ENCODE measurements around the gene PRR20G.
"Not testable (repeated sequence)": the region's sequence is repeated elsewhere in the genome, so short reads cannot be mapped to it uniquely, and the experiment has no call there.

The PRR20G gene

GRCh38 chr3:127287840-127288239, at the start of gene PRR20G:
Gene PRR20G (minus strand): TSS chr3:127288046. CDS start chr3:127287365, 681 bp downstream.
- no peak for DNase-seq (ENCODE audit: low read depth)

- no peak for DNase-seq (ENCODE audit: low read depth)
Observed at GRCh38 chr3:127337001-127337400, 49.2 kb upstream of the PRR20G start.

GRCh38 chr3:127336101-127336500, 48.3 kb upstream of the PRR20G start:
- DNase-seq (ENCODE audit: low read depth): no peak

GRCh38 chr3:127330385-127330784, 42.5 kb upstream of the PRR20G start:
- DNase-seq (ENCODE audit: low read depth): no peak

- DNase-seq (ENCODE audit: low read depth): no peak
Observed at GRCh38 chr3:127329631-127330285, 41.9 kb upstream of the PRR20G start.

- DNase-seq (ENCODE audit: low read depth): no peak
Observed at GRCh38 chr3:127328421-127328820, 40.6 kb upstream of the PRR20G start.

- no peak for DNase-seq (ENCODE audit: low read depth)
Observed at GRCh38 chr3:127326341-127326740, 38.5 kb upstream of the PRR20G start.

GRCh38 chr3:127325629-127325961, 37.7 kb upstream of the PRR20G start:
- DNase-seq (ENCODE audit: low read depth): no peak

GRCh38 chr3:127324913-127325628, 37.2 kb upstream of the PRR20G start:
- no peak for DNase-seq (ENCODE audit: low read depth)

- DNase-seq (ENCODE audit: low read depth): no peak
Observed at GRCh38 chr3:127324076-127324475, 36.2 kb upstream of the PRR20G start.

GRCh38 chr3:127323581-127323980, 35.7 kb upstream of the PRR20G start:
- no peak for DNase-seq (ENCODE audit: low read depth)

- DNase-seq (ENCODE audit: low read depth): no peak
Observed at GRCh38 chr3:127321371-127321770, 33.5 kb upstream of the PRR20G start.

GRCh38 chr3:127320529-127321121, 32.8 kb upstream of the PRR20G start:
- peak; percentile 25 for DNase-seq (ENCODE audit: low read depth)

GRCh38 chr3:127316685-127317084, 28.8 kb upstream of the PRR20G start:
- DNase-seq (ENCODE audit: low read depth): no peak

- no peak for DNase-seq (ENCODE audit: low read depth)
Observed at GRCh38 chr3:127312818-127313217, 25.0 kb upstream of the PRR20G start.

- not testable (repeated sequence) for DNase-seq (ENCODE audit: low read depth)
Observed at GRCh38 chr3:127308821-127309220, 21.0 kb upstream of the PRR20G start.

GRCh38 chr3:127307916-127308315, 20.1 kb upstream of the PRR20G start:
- DNase-seq (ENCODE audit: low read depth): no peak

- no peak for DNase-seq (ENCODE audit: low read depth)
Observed at GRCh38 chr3:127307112-127307835, 19.4 kb upstream of the PRR20G start.

- no peak for DNase-seq (ENCODE audit: low read depth)
Observed at GRCh38 chr3:127306361-127307111, 18.7 kb upstream of the PRR20G start.

GRCh38 chr3:127305499-127306060, 17.7 kb upstream of the PRR20G start:
- no peak for DNase-seq (ENCODE audit: low read depth)

GRCh38 chr3:127304121-127304744, 16.4 kb upstream of the PRR20G start:
- no peak for DNase-seq (ENCODE audit: low read depth)

All from EH (cell line).